ENCODE data around the gene C7orf33.
A peak's percentile ranks its signal among the peaks of the same experiment; 100 is the strongest.

Gene C7orf33

GRCh38 chr7:148584154-148584827, 6.3 kb upstream of the C7orf33 start:
- Histone ChIP-seq H4K91ac (ENCODE audit: low read depth, low read length, poor library complexity) (no peak overlapping the region), H3K4ac (ENCODE audit: low read length) (no peak overlapping the region), H3K27ac (replicated peaks; ENCODE audit: low read length) (no peak overlapping the region), H3K4me2 (ENCODE audit: insufficient read depth, low read length, poor library complexity, severe bottlenecking) (no peak overlapping the region), H2BK5ac (ENCODE audit: low read length) (no peak overlapping the region), H2BK15ac (ENCODE audit: low read length) (no peak overlapping the region), H3K79me1 (ENCODE audit: low read depth, low read length) (no peaks in the 10 kb centered on the region), H4K8ac (ENCODE audit: low read depth, low read length) (no peak overlapping the region), H3K14ac (ENCODE audit: low read length) (no peak overlapping the region), H2BK12ac (ENCODE audit: low read length) (no peak overlapping the region), H3K4me1 (ENCODE audit: control insufficient read depth in 2 of 2, insufficient read depth in 1 of 2, low read depth in 1 of 2, low read length in 2 of 2) (peaks cover 6 to 9% of the 10 kb centered on the region in 2 donors), H3K27me3 (ENCODE audit: control insufficient read depth in 3 of 3, insufficient read depth in 3 of 3, low read depth in 1 of 3, low read length in 3 of 3) (peaks cover 0 to 7% (median 0%) of the 10 kb centered on the region in 3 experiments), H3K23ac (ENCODE audit: low read depth, low read length, poor library complexity) (no peak overlapping the region), H2BK120ac (ENCODE audit: low read depth, low read length) (no peak overlapping the region), H3K18ac (ENCODE audit: low read length) (no peak overlapping the region), H3K9ac (ENCODE audit: low read depth, low read length, poor library complexity) (no peak overlapping the region), H3K4me3 (ENCODE audit: low read length in 2 of 2) (no peak overlapping the region), H3K36me3 (replicated peaks in 1 of 2; ENCODE audit: control insufficient read depth in 2 of 2, insufficient read depth in 2 of 2, low read length in 2 of 2) (no peaks in the 10 kb centered on the region), H2AK5ac (ENCODE audit: low read depth, low read length) (no peak overlapping the region), H2AFZ (ENCODE audit: low read length) (no peak overlapping the region), H3K9me3 (replicated peaks in 1 of 2; ENCODE audit: control insufficient read depth in 2 of 2, insufficient read depth in 1 of 2, low read depth in 1 of 2, low read length in 2 of 2) (no peaks in the 10 kb centered on the region)
- DNase-seq (ENCODE audit: low spot score) = no peak
- whole genome bisulfite sequencing, 2 donors (ENCODE audit: extremely low coverage in 2 of 2, insufficient read length in 2 of 2, insufficient replicate concordance in 1 of 2) = no CpG with 5 or more reads among the region's 5 CpGs

GRCh38 chr7:148585399-148585798, 5.2 kb upstream of the C7orf33 start:
- Histone ChIP-seq H3K23ac (ENCODE audit: low read depth, low read length, poor library complexity) (no peak overlapping the region), H3K4me2 (ENCODE audit: insufficient read depth, low read length, poor library complexity, severe bottlenecking) (no peak overlapping the region), H3K27me3 (ENCODE audit: control insufficient read depth in 3 of 3, insufficient read depth in 3 of 3, low read depth in 1 of 3, low read length in 3 of 3) (peaks cover 0 to 7% (median 0%) of the 10 kb centered on the region in 3 experiments), H3K14ac (ENCODE audit: low read length) (no peak overlapping the region), H2BK5ac (ENCODE audit: low read length) (no peak overlapping the region), H2AK5ac (ENCODE audit: low read depth, low read length) (no peak overlapping the region), H3K4me3 (ENCODE audit: low read length in 2 of 2) (no peak overlapping the region), H3K4ac (ENCODE audit: low read length) (no peak overlapping the region), H4K8ac (ENCODE audit: low read depth, low read length) (no peak overlapping the region), H3K4me1 (ENCODE audit: control insufficient read depth in 2 of 2, insufficient read depth in 1 of 2, low read depth in 1 of 2, low read length in 2 of 2) (peaks cover 6 to 11% of the 10 kb centered on the region in 2 donors), H2BK12ac (ENCODE audit: low read length) (no peak overlapping the region), H2BK120ac (ENCODE audit: low read depth, low read length) (no peak overlapping the region), H3K79me1 (ENCODE audit: low read depth, low read length) (no peaks in the 10 kb centered on the region), H3K9me3 (replicated peaks in 1 of 2; ENCODE audit: control insufficient read depth in 2 of 2, insufficient read depth in 1 of 2, low read depth in 1 of 2, low read length in 2 of 2) (no peaks in the 10 kb centered on the region), H3K27ac (replicated peaks; ENCODE audit: low read length) (no peak overlapping the region), H2AFZ (ENCODE audit: low read length) (no peak overlapping the region), H2BK15ac (ENCODE audit: low read length) (no peak overlapping the region), H4K91ac (ENCODE audit: low read depth, low read length, poor library complexity) (no peak overlapping the region), H3K18ac (ENCODE audit: low read length) (no peak overlapping the region), H3K36me3 (replicated peaks in 1 of 2; ENCODE audit: control insufficient read depth in 2 of 2, insufficient read depth in 2 of 2, low read length in 2 of 2) (no peaks in the 10 kb centered on the region), H3K9ac (ENCODE audit: low read depth, low read length, poor library complexity) (no peak overlapping the region)
- WGBS, 2 donors (ENCODE audit: extremely low coverage in 2 of 2, insufficient read length in 2 of 2, insufficient replicate concordance in 1 of 2) = no CpG with 5 or more reads among the region's 7 CpGs
- DNase-seq (ENCODE audit: low spot score) = no peak

- Histone ChIP-seq H2BK15ac (ENCODE audit: low read length) (no peak overlapping the region), H3K4ac (ENCODE audit: low read length) (no peak overlapping the region), H2BK5ac (ENCODE audit: low read length) (no peak overlapping the region), H3K23ac (ENCODE audit: low read depth, low read length, poor library complexity) (no peak overlapping the region), H3K14ac (ENCODE audit: low read length) (no peak overlapping the region), H2AFZ (ENCODE audit: low read length) (no peak overlapping the region), H3K27me3 (ENCODE audit: control insufficient read depth in 3 of 3, insufficient read depth in 3 of 3, low read depth in 1 of 3, low read length in 3 of 3) (peaks cover 0 to 7% (median 0%) of the 10 kb centered on the region in 3 experiments), H4K8ac (ENCODE audit: low read depth, low read length) (no peak overlapping the region), H3K4me3 (ENCODE audit: low read length in 2 of 2) (no peak overlapping the region), H3K4me1 (ENCODE audit: control insufficient read depth in 2 of 2, insufficient read depth in 1 of 2, low read depth in 1 of 2, low read length in 2 of 2) (peaks cover 6 to 11% of the 10 kb centered on the region in 2 donors), H3K9ac (ENCODE audit: low read depth, low read length, poor library complexity) (no peak overlapping the region), H3K18ac (ENCODE audit: low read length) (no peak overlapping the region), H4K91ac (ENCODE audit: low read depth, low read length, poor library complexity) (no peak overlapping the region), H3K27ac (replicated peaks; ENCODE audit: low read length) (no peak overlapping the region), H2BK12ac (ENCODE audit: low read length) (no peak overlapping the region), H3K36me3 (replicated peaks in 1 of 2; ENCODE audit: control insufficient read depth in 2 of 2, insufficient read depth in 2 of 2, low read length in 2 of 2) (no peaks in the 10 kb centered on the region), H3K9me3 (replicated peaks in 1 of 2; ENCODE audit: control insufficient read depth in 2 of 2, insufficient read depth in 1 of 2, low read depth in 1 of 2, low read length in 2 of 2) (no peaks in the 10 kb centered on the region), H2AK5ac (ENCODE audit: low read depth, low read length) (no peak overlapping the region), H3K79me1 (ENCODE audit: low read depth, low read length) (no peaks in the 10 kb centered on the region), H3K4me2 (ENCODE audit: insufficient read depth, low read length, poor library complexity, severe bottlenecking) (no peak overlapping the region), H2BK120ac (ENCODE audit: low read depth, low read length) (no peak overlapping the region)
- no peak for DNase-seq (ENCODE audit: low spot score)
- WGBS, 2 donors (ENCODE audit: extremely low coverage in 2 of 2, insufficient read length in 2 of 2, insufficient replicate concordance in 1 of 2) = no CpG with 5 or more reads among the region's 3 CpGs
These were observed 3.5 kb upstream of the C7orf33 start for GRCh38 chr7:148587076-148587475.

GRCh38 chr7:148588168-148588567, 2.4 kb upstream of the C7orf33 start:
- no peak overlapping the region for H3K23ac ChIP-seq (ENCODE audit: low read depth, low read length, poor library complexity)
- no peak overlapping the region for H2BK120ac ChIP-seq (ENCODE audit: low read depth, low read length)
- H3K4me1 ChIP-seq (ENCODE audit: control insufficient read depth in 2 of 2, insufficient read depth in 1 of 2, low read depth in 1 of 2, low read length in 2 of 2) = peaks cover 6 to 11% of the 10 kb centered on the region in 2 donors
- H2BK5ac ChIP-seq (ENCODE audit: low read length) = no peak overlapping the region
- H3K27me3 ChIP-seq (ENCODE audit: control insufficient read depth in 3 of 3, insufficient read depth in 3 of 3, low read depth in 1 of 3, low read length in 3 of 3) = peaks cover 0 to 7% (median 0%) of the 10 kb centered on the region in 3 experiments
- H3K36me3 ChIP-seq (replicated peaks in 1 of 2; ENCODE audit: control insufficient read depth in 2 of 2, insufficient read depth in 2 of 2, low read length in 2 of 2) = no peaks in the 10 kb centered on the region
- H2BK12ac ChIP-seq (ENCODE audit: low read length) = no peak overlapping the region
- no peak overlapping the region for H3K9ac ChIP-seq (ENCODE audit: low read depth, low read length, poor library complexity)
- H3K4me3 ChIP-seq (ENCODE audit: low read length in 2 of 2) = no peak overlapping the region
- H3K4me2 ChIP-seq (ENCODE audit: insufficient read depth, low read length, poor library complexity, severe bottlenecking) = no peak overlapping the region
- H3K18ac ChIP-seq (ENCODE audit: low read length) = no peak overlapping the region
- no peaks in the 10 kb centered on the region for H3K79me1 ChIP-seq (ENCODE audit: low read depth, low read length)
- H3K4ac ChIP-seq (ENCODE audit: low read length) = no peak overlapping the region
- H3K9me3 ChIP-seq (replicated peaks in 1 of 2; ENCODE audit: control insufficient read depth in 2 of 2, insufficient read depth in 1 of 2, low read depth in 1 of 2, low read length in 2 of 2) = no peaks in the 10 kb centered on the region
- H4K91ac ChIP-seq (ENCODE audit: low read depth, low read length, poor library complexity) = no peak overlapping the region
- no peak overlapping the region for H2AK5ac ChIP-seq (ENCODE audit: low read depth, low read length)
- no CpG with 5 or more reads among the region's 6 CpGs for WGBS, 2 donors (ENCODE audit: extremely low coverage in 2 of 2, insufficient read length in 2 of 2, insufficient replicate concordance in 1 of 2)
- peak overlapping the region; percentile 63 for H2AFZ ChIP-seq (ENCODE audit: low read length)
- H4K8ac ChIP-seq (ENCODE audit: low read depth, low read length) = no peak overlapping the region
- H3K27ac ChIP-seq (replicated peaks; ENCODE audit: low read length) = no peak overlapping the region
- DNase-seq (ENCODE audit: low spot score) = no peak
- no peak overlapping the region for H3K14ac ChIP-seq (ENCODE audit: low read length)
- H2BK15ac ChIP-seq (ENCODE audit: low read length) = no peak overlapping the region
